Heart left ventricle (tissue), 16 donors: Measurements from ENCODE around the gene OSBPL10. TPM values are rescaled to one million over a fixed set of nuclear protein-coding genes. Genes with fewer than 3 reads are reported as not detected.

Experiments used
- ATAC-seq, 4 donors: fragments of 200-7000 bp; cut with Tn5 transposase; one replicate each; pipeline ENCODE4 v1.9.1; 2020 to 2022; ENCODE audit warnings: moderate library complexity in 4 of 4, mild to moderate bottlenecking in 3 of 4, moderate number of reproducible peaks in 1 of 4
- DNase-seq, 5 donors: peaks; one replicate each; pipeline ENCODE4 v3.0.0-alpha.2; 2020
- H3K27ac ChIP-seq, 12 donors: fragments of 200-600 bp; sonication (generic) in 4 of 12; one replicate each; pipeline versions ENCODE4 v1.5.0 to v1.8.0; 2016 to 2022; ENCODE audit warnings: mild to moderate bottlenecking in 2 of 12
- H3K27me3 ChIP-seq, 9 donors: fragments of 200-600 bp; sonication (generic) in 2 of 9; one replicate each; pipeline versions ENCODE4 v1.5.1 to v1.8.0; 2016 to 2022; ENCODE audit warnings: mild to moderate bottlenecking in 3 of 9
- H3K36me3 ChIP-seq, 9 donors: fragments of 200-600 bp; sonication (generic) in 2 of 9; one replicate each; pipeline versions ENCODE4 v1.5.0 to v1.8.0; 2018 to 2022; ENCODE audit warnings: mild to moderate bottlenecking in 2 of 9
- H3K4me1 ChIP-seq, 12 donors: fragments of 200-600 bp; sonication (generic) in 4 of 12; one replicate each; pipeline versions ENCODE4 v1.5.0 to v1.8.0; 2016 to 2022; ENCODE audit warnings: mild to moderate bottlenecking in 3 of 12
- H3K4me3 ChIP-seq, 12 donors: fragments of 200-600 bp; sonication (generic) in 4 of 12; one replicate each; pipeline versions ENCODE4 v1.5.0 to v1.8.0; 2017 to 2022; ENCODE audit warnings: mild to moderate bottlenecking in 9 of 12, moderate library complexity in 4 of 12
- H3K9me3 ChIP-seq, 12 donors: fragments of 200-600 bp; sonication (generic) in 4 of 12; one replicate each; pipeline versions ENCODE4 v1.5.0 to v1.8.0; 2016 to 2022; ENCODE audit warnings: mild to moderate bottlenecking in 1 of 12
- CTCF ChIP-seq, 12 donors: fragments of 200-600 bp; sonication (generic) in 4 of 12; IDR thresholded peaks; one replicate each; pipeline versions ENCODE4 v1.5.0 to v1.8.0; 2018 to 2022; ENCODE audit warnings: antibody characterized with exemption in 12 of 12, mild to moderate bottlenecking in 5 of 12
- POLR2A ChIP-seq, 2 donors: fragments of 450-650 bp; IDR thresholded peaks; one replicate each; pipeline ENCODE4 v1.6.1; 2017; ENCODE audit warnings: antibody characterized with exemption in 2 of 2, mild to moderate bottlenecking in 2 of 2, moderate library complexity in 2 of 2
- WGBS, 4 donors: extraction: QIAGEN DNeasy Blood & Tissue Kit in 2 of 4; methylation state at CpG; one replicate each; pipeline versions ENCODE4 v1.1.5 to v1.1.7; 2013 to 2018; 5-methylcytosine and 5-hydroxymethylcytosine counted together
- intact Hi-C, 10 donors: fragments of 100-400 bp; cut with DNase I; formaldehyde crosslinking; loops; one replicate each; pipeline versions ENCODE4 v1.11.1 to v1.14.2; 2022
- polyA plus RNA-seq, 2 donors: library from polyadenylated mRNA; stranded (reverse); fragments of 200-250 nt; gene quantifications; one replicate each; pipeline ENCODE4 v1.2.3, GENCODE V29; 2013
- total RNA-seq, 9 donors: library from RNA; depleted of rRNA in 2 of 9; stranded (reverse); fragments of >200 nt in 2 of 9; fragmentation: NEBNext Ultra II Directional in 3 of 9; extraction: Animal tissue kit (Norgen Biotek cat#: 25700) in 3 of 9; gene quantifications; one replicate each; pipeline versions ENCODE4 v1.1.0 to v1.2.4, GENCODE V29; 2016 to 2023
- donor health status: ischemic (EF 13 %, LVEDD 7.1; RV severe dilation, severe dysfunction).
- donor health status: healthy with polysubstance abuse.
- donor health status: DM: no; HTN: yes; CAD: no.
- donor health status: DM: no; HTN: no; CAD: no.
- donor health status: ischemic (EF 25% LVEDD 6.9; RV normal size, moderate dysfunction).
- donor health status: ischemic (EF 25% LVEDD 5.7; RV mildly dilated, moderate dysfunction).
- donor health status: healthy.
- donor health status: DM: yes; HTN: yes; CAD: no.
- donor health status: ischemic (EF 35%, LVEDD 5.7; RV mildly dilated, moderate dysfunction).
- donor health status: nonischemic (EF 11% LVEDD 7.7; RV severe dilation, severe dysfunction).
- donor health status: DM: yes; HTN: yes; CAD: no.
- donor health status: PGD.
- donor health status: ischemic (EF 29% LVEDD 5.4; RV normal size, mild dysfunction).
- donor health status: nonischemic (EF 23%, LVEDD 6.1; RV moderate dilation, normal function).

OSBPL10 gene
- total and polyA plus RNA-seq, 11 donors: 1.3 to 12.7 (median 3.9) TPM

GRCh38 chr3:31777092-31777491 lies 204.0 kb downstream of the OSBPL10 start:
- Histone ChIP-seq H3K9me3 (peaks cover 0 to 23% (median 0%) of the 10 kb centered on the region in 12 donors), H3K27ac (no peak overlapping the region), H3K4me1 (no peaks in the 10 kb centered on the region), H3K36me3 (no peaks in the 10 kb centered on the region), H3K27me3 (no peaks in the 10 kb centered on the region), H3K4me3 (no peak overlapping the region)
- 97 to 100% (median 100%) methylated on average over 1 of the region's 1 CpG for WGBS, 4 donors
- TF ChIP-seq POLR2A (IDR thresholded peaks at IDR 0.05): no peak
- no peak for TF ChIP-seq CTCF (IDR thresholded peaks at IDR 0.05)
- intact Hi-C loops: loop anchor here in 2 of 10 donors (10.0 kb wide), 2 partner anchors 1002 to 1222 kb away; no protein-coding TSS in a partner anchor
- DNase-seq: no peak
- ATAC-seq: no peak

- Histone ChIP-seq H3K4me3 (no peak overlapping the region), H3K4me1 (no peaks in the 10 kb centered on the region), H3K27me3 (no peaks in the 10 kb centered on the region), H3K36me3 (no peaks in the 10 kb centered on the region), H3K9me3 (peaks cover 0 to 17% (median 0%) of the 10 kb centered on the region in 12 donors), H3K27ac (no peak overlapping the region)
- WGBS, 4 donors: 86 to 91% (median 89%) methylated on average over 4 of the region's 4 CpGs
- no peak for ATAC-seq
- intact Hi-C loops: loop anchor here in 2 of 10 donors (10.0 kb wide), 2 partner anchors 1001 to 1221 kb away; no protein-coding TSS in a partner anchor
- no peak for TF ChIP-seq CTCF (IDR thresholded peaks at IDR 0.05)
- TF ChIP-seq POLR2A (IDR thresholded peaks at IDR 0.05): no peak
- DNase-seq: no peak
Observed at GRCh38 chr3:31776016-31776415, 205.0 kb downstream of the OSBPL10 start.

GRCh38 chr3:31775383-31775782 lies 205.7 kb downstream of the OSBPL10 start:
- Histone ChIP-seq H3K27ac (no peak overlapping the region), H3K27me3 (no peaks in the 10 kb centered on the region), H3K9me3 (peaks cover 0 to 17% (median 0%) of the 10 kb centered on the region in 12 donors), H3K4me3 (no peak overlapping the region), H3K4me1 (no peaks in the 10 kb centered on the region), H3K36me3 (no peaks in the 10 kb centered on the region)
- 91 to 94% (median 93%) methylated on average over 4 of the region's 4 CpGs for WGBS, 4 donors
- DNase-seq (no peak), ATAC-seq (no peak)
- TF ChIP-seq CTCF (IDR thresholded peaks at IDR 0.05) (no peak), POLR2A (IDR thresholded peaks at IDR 0.05) (no peak)
- intact Hi-C loops: loop anchor here in 2 of 10 donors (10.0 kb wide), 2 partner anchors 1001 to 1221 kb away; no protein-coding TSS in a partner anchor

- Histone ChIP-seq H3K4me1 (peaks cover 0 to 7% (median 0%) of the 10 kb centered on the region in 12 donors), H3K36me3 (no peaks in the 10 kb centered on the region), H3K9me3 (no peaks in the 10 kb centered on the region), H3K27ac (no peak overlapping the region), H3K27me3 (no peaks in the 10 kb centered on the region), H3K4me3 (no peak overlapping the region)
- 72 to 82% (median 77%) methylated on average over 7 of the region's 7 CpGs for WGBS, 4 donors
- DNase-seq (no peak), ATAC-seq (no peak)
- TF ChIP-seq POLR2A (IDR thresholded peaks at IDR 0.05) (no peak), CTCF (IDR thresholded peaks at IDR 0.05) (no peak)
- intact Hi-C loops: loop anchor here in 4 of 10 donors (5.0 to 10.0 kb wide), 4 partner anchors 166 to 1218 kb away; no protein-coding TSS in a partner anchor
Observed at GRCh38 chr3:31772758-31773473, 208.1 kb downstream of the OSBPL10 start.
